ENCODE data around the gene RPS19BP1.

GRCh38 chr22:39502109-39502788 is 30.3 kb downstream of the RPS19BP1 start, which contains the start of gene MIEF1:
- TF ChIP-seq EZH2 (IDR thresholded peaks at IDR 0.05) (no peak), EZH2phosphoT487 (IDR thresholded peaks at IDR 0.05) (no peak)
- TF ChIP-seq, protein P1, sequence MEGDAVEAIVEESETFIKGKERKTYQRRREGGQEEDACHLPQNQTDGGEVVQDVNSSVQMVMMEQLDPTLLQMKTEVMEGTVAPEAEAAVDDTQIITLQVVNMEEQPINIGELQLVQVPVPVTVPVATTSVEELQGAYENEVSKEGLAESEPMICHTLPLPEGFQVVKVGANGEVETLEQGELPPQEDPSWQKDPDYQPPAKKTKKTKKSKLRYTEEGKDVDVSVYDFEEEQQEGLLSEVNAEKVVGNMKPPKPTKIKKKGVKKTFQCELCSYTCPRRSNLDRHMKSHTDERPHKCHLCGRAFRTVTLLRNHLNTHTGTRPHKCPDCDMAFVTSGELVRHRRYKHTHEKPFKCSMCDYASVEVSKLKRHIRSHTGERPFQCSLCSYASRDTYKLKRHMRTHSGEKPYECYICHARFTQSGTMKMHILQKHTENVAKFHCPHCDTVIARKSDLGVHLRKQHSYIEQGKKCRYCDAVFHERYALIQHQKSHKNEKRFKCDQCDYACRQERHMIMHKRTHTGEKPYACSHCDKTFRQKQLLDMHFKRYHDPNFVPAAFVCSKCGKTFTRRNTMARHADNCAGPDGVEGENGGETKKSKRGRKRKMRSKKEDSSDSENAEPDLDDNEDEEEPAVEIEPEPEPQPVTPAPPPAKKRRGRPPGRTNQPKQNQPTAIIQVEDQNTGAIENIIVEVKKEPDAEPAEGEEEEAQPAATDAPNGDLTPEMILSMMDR (IDR thresholded peaks at IDR 0.05): no peak
